K562 (cell line): ENCODE results near the gene NTN1. TPM values are rescaled to one million over a fixed set of nuclear protein-coding genes. Genes with fewer than 3 reads are reported as not detected.

Experiments
- ATAC-seq: fragments of 200-7000 bp; cut with Tn5 transposase; 3 replicates; pipeline ENCODE4 v1.9.1; 2020; ENCODE audit warnings: moderate library complexity
- BruUV-seq: library from RNA; stranded (reverse); fragments of 400-500 nt; replicated peaks from 2 replicates; lab custom pipeline; 2021; lab: Mats Ljungman, UMichigan
- CTCF ChIA-PET: fragments of 300-600 bp; formaldehyde crosslinking; extraction: SDS; loops from one replicate; lab custom pipeline; 2021; ENCODE audit warnings: low intra/inter-chr PET ratio; lab: Yijun Ruan, JAX
- POLR2A ChIA-PET: fragments of 300-600, 350-650 bp; sonication (Branson Sonifier 250); formaldehyde crosslinking; extraction: SDS; loops from one replicate; lab custom pipeline; 2021; ENCODE audit warnings: antibody characterized with exemption, inconsistent platforms; lab: Yijun Ruan, JAX
- DNase-seq, 4 experiments: peaks; one replicate each; pipeline versions ENCODE4 v3.0.0 to v3.0.0-alpha.2; 2011 to 2018; ENCODE audit warnings: low spot score in 3 of 4, mixed read lengths in 3 of 4; ENCODE audit errors: extremely low read depth in 1 of 4
- FAIRE-seq: peaks from 2 replicates; lab custom pipeline; 2011; peaks lifted over from hg19 to GRCh38; lab: Jason Lieb, UNC
- H2AFZ ChIP-seq: 2 replicates; pipeline ENCODE4 v1.6.0; 2011; ENCODE audit warnings: low read depth, low read length, control low read depth, inconsistent platforms
- H3K27ac ChIP-seq: fragments of 200-600 bp; 3 replicates; pipeline ENCODE4 v1.8.0; 2011; ENCODE audit warnings: low read depth, mild to moderate bottlenecking, control low read depth, inconsistent platforms, low read length, moderate library complexity, mixed read lengths; ENCODE audit errors: extremely low read depth
- H3K27me3 ChIP-seq, 2 experiments: fragments of 300-600 bp in 1 of 2; 2 replicates in 1 of 2; 3 replicates in 1 of 2; pipeline versions ENCODE4 v1.6.0 to v1.8.0; 2011; ENCODE audit warnings: inconsistent platforms in 2 of 2, low read length in 2 of 2, mild to moderate bottlenecking in 1 of 2, mixed read lengths in 1 of 2, moderate library complexity in 1 of 2; ENCODE audit not compliant: control insufficient read depth in 2 of 2, insufficient read depth in 2 of 2
- H3K36me3 ChIP-seq: fragments of 300-600 bp; 3 replicates; pipeline ENCODE4 v1.8.0; 2011; ENCODE audit warnings: mild to moderate bottlenecking, low read length, inconsistent platforms; ENCODE audit not compliant: control insufficient read depth, insufficient read depth
- H3K4me1 ChIP-seq, 2 experiments: fragments of 200-600 bp in 1 of 2; replicated peaks in 1 of 2; 2 replicates in 1 of 2; 3 replicates in 1 of 2; pipeline versions ENCODE4 v1.5.1 to v1.8.0; 2011; ENCODE audit warnings: inconsistent platforms in 2 of 2, low read length in 2 of 2, mild to moderate bottlenecking in 1 of 2, mixed read lengths in 1 of 2, moderate library complexity in 1 of 2; ENCODE audit not compliant: control insufficient read depth in 2 of 2, insufficient read depth in 2 of 2
- H3K4me2 ChIP-seq: 2 replicates; pipeline ENCODE4 v1.6.1; 2011; ENCODE audit warnings: low read length, control low read depth, inconsistent platforms, mixed read lengths; ENCODE audit not compliant: insufficient read depth
- H3K4me3 ChIP-seq: fragments of 200-600 bp; sonication (generic), shearing (Covaris generic); 2 replicates; pipeline ENCODE4 v1.5.1; 2016; ENCODE audit warnings: control low read depth, inconsistent platforms
- H3K79me2 ChIP-seq: fragments of 200-600 bp; 3 replicates; pipeline ENCODE4 v1.8.0; 2011; ENCODE audit warnings: low read length, inconsistent platforms; ENCODE audit not compliant: control insufficient read depth, insufficient read depth
- H3K9ac ChIP-seq, 2 experiments: 2 replicates each; pipeline versions ENCODE4 v1.6.0 to v1.6.1; 2011; ENCODE audit warnings: low read depth in 2 of 2, low read length in 2 of 2, control low read depth in 1 of 2, inconsistent platforms in 1 of 2, mild to moderate bottlenecking in 1 of 2, mixed read lengths in 1 of 2; ENCODE audit not compliant: insufficient read depth in 1 of 2
- H3K9me1 ChIP-seq: one replicate; pipeline ENCODE4 v1.6.0; 2011; ENCODE audit warnings: inconsistent platforms, mild to moderate bottlenecking, low read length, moderate library complexity; ENCODE audit not compliant: control insufficient read depth, insufficient read depth
- H3K9me3 ChIP-seq: replicated peaks from 2 replicates; pipeline ENCODE4 v1.5.1; 2011; ENCODE audit warnings: low read depth, low read length, inconsistent platforms; ENCODE audit not compliant: control insufficient read depth, insufficient read depth
- H4K20me1 ChIP-seq: replicated peaks from 2 replicates; pipeline ENCODE4 v1.6.1; 2011; ENCODE audit warnings: low read length, inconsistent platforms, mixed read lengths; ENCODE audit not compliant: control insufficient read depth, insufficient read depth
- CBFA2T3 ChIP-seq: fragments of 450-650 bp; IDR thresholded peaks from 2 replicates; pipeline ENCODE4 v1.6.1; 2017
- ELK3 ChIP-seq: fragments of 450-650 bp; formaldehyde crosslinking; IDR thresholded peaks from 2 replicates; pipeline ENCODE4 v1.4.0; 2020; ENCODE audit warnings: mild to moderate bottlenecking
- ESRRA ChIP-seq: fragments of 450-650 bp; IDR thresholded peaks from 2 replicates; pipeline ENCODE4 v1.6.1; 2014; ENCODE audit warnings: low read depth, mild to moderate bottlenecking, moderate library complexity, borderline replicate concordance
- FOSL1 ChIP-seq: fragments of 200-800 bp; sonication (Bioruptor generic); conservative IDR thresholded peaks from 2 replicates; pipeline ENCODE4 v1.6.1; 2016; ENCODE audit warnings: missing genetic modification characterization, missing compliant biosample characterization
- FOXA1 ChIP-seq: fragments of 450-650 bp; IDR thresholded peaks from 2 replicates; pipeline ENCODE4 v1.6.1; 2016; ENCODE audit warnings: mild to moderate bottlenecking, borderline replicate concordance
- HDGF ChIP-seq: fragments of 450-650 bp; IDR thresholded peaks from 2 replicates; pipeline ENCODE4 v1.6.1; 2016
- HINFP ChIP-seq: fragments of 450-650 bp; conservative IDR thresholded peaks from 2 replicates; pipeline ENCODE4 v1.6.1; 2016; ENCODE audit warnings: missing genetic modification characterization, low read depth, mild to moderate bottlenecking, control low read depth, missing compliant biosample characterization
- MBD1 ChIP-seq: fragments of 250-450 bp; sonication (Bioruptor Pico); IDR thresholded peaks from 2 replicates; pipeline ENCODE4 v1.8.0; 2022; ENCODE audit warnings: inconsistent platforms
- MXI1 ChIP-seq: IDR thresholded peaks from 2 replicates; pipeline ENCODE4 v1.6.1; 2011; ENCODE audit warnings: low read depth, mild to moderate bottlenecking, improper control_type of control experiment, low read length
- RBM34 ChIP-seq: fragments of 200-400 bp; formaldehyde crosslinking; IDR thresholded peaks from 2 replicates; pipeline ENCODE4 v1.6.1; 2018; ENCODE audit warnings: low read length, borderline replicate concordance; ENCODE audit not compliant: insufficient read depth
- RFX5 ChIP-seq: IDR thresholded peaks from 2 replicates; pipeline ENCODE4 v1.6.1; 2011; ENCODE audit warnings: low read depth, mild to moderate bottlenecking, improper control_type of control experiment, low read length
- SPI1 ChIP-seq: IDR thresholded peaks from 2 replicates; pipeline ENCODE4 v1.6.1; 2011; ENCODE audit warnings: low read depth, low read length, control low read depth, borderline replicate concordance
- ZKSCAN8 ChIP-seq: fragments of 200-800 bp; sonication (Bioruptor generic); IDR thresholded peaks from 2 replicates; pipeline ENCODE4 v1.6.1; 2016; ENCODE audit warnings: missing genetic modification characterization, missing compliant biosample characterization
- ZNF398 ChIP-seq: fragments of 250-450 bp; sonication (Bioruptor Pico); IDR thresholded peaks from 2 replicates; pipeline ENCODE4 v1.8.0; 2021; ENCODE audit warnings: moderate library complexity, mild to moderate bottlenecking, inconsistent platforms
- ZNF551 ChIP-seq: fragments of 250-450 bp; sonication (Bioruptor Pico); IDR thresholded peaks from 2 replicates; pipeline ENCODE4 v1.5.0; 2021; ENCODE audit warnings: mild to moderate bottlenecking, moderate library complexity
- ZNF79 ChIP-seq: fragments of 250-450 bp; sonication (Bioruptor Pico); IDR thresholded peaks from 2 replicates; pipeline ENCODE4 v1.4.0; 2020; ENCODE audit warnings: low read depth, mild to moderate bottlenecking, moderate library complexity
- WGBS: fragments of 100-300 bp; shearing (Covaris generic); methylation state at CpG from one replicate; pipeline ENCODE4 v1.1.6; 2016; ENCODE audit warnings: low coverage, mixed read lengths; ENCODE audit not compliant: insufficient coverage; ENCODE audit errors: missing lambda C conversion rate; 5-methylcytosine and 5-hydroxymethylcytosine counted together
- in situ Hi-C: fragments of 300-500 bp; cut with MboI; formaldehyde crosslinking; loops from 4 replicates; pipeline ENCODE4 v1.15.0; 2018; ENCODE audit warnings: inconsistent platforms, mixed read lengths
- intact Hi-C: fragments of 100-400 bp; cut with micrococcal nuclease; formaldehyde crosslinking; loops from 2 replicates; pipeline ENCODE4 v1.14.2; 2022
- polyA plus RNA-seq, 8 experiments: library from polyadenylated mRNA; depleted of rRNA in 4 of 8; stranded (reverse) in 5 of 8; unstranded in 3 of 8; fragments of >200 nt; fragmentation: Nextera tagmentation in 2 of 8; fragmentation: Illumina TruSeq in 1 of 8; extraction: Ambion mirVana in 2 of 8; extraction: Trizol in 1 of 8; gene quantifications; 2 replicates each; pipeline versions ENCODE4 v1.2.1 to v1.2.3, GENCODE V29; 2011 to 2014; ENCODE audit warnings: inconsistent platforms in 1 of 8, missing spikeins in 1 of 8
- total RNA-seq, 7 experiments: library from RNA; depleted of rRNA in 6 of 7; stranded (reverse); fragments of >200 nt in 6 of 7; fragmentation: Illumina TruSeq in 2 of 7; extraction: Trizol in 2 of 7; gene quantifications; 2 replicates each; pipeline versions ENCODE4 v1.2.1 to v1.2.3, GENCODE V29; 2011 to 2021; ENCODE audit warnings: low replicate concordance in 1 of 7

NTN1 gene
- total and polyA plus RNA-seq, 9 of the 15 experiments (the other 6 are each of a cell fraction or from before 2014, with no cell fraction given) = 0.02 TPM; not detected in 8

GRCh38 chr17:9051561-9051960 lies 30.3 kb downstream of the NTN1 start:
- no peak for DNase-seq
- Histone ChIP-seq H3K9me3 (no peaks in the 10 kb centered on the region), H3K27ac (no peak overlapping the region), H3K27me3 (peaks cover 2 to 26% of the 10 kb centered on the region in 2 experiments; a peak in 2 of 5 replicates), H3K9ac (no peak overlapping the region), H3K4me2 (no peak overlapping the region), H3K4me3 (no peak overlapping the region), H3K79me2 (no peaks in the 10 kb centered on the region), H3K36me3 (no peaks in the 10 kb centered on the region), H2AFZ (no peak overlapping the region), H3K4me1 (no peaks in the 10 kb centered on the region), H4K20me1 (no peaks in the 10 kb centered on the region), H3K9me1 (no peaks in the 10 kb centered on the region)
- BruUV-seq = no TSS peak
- ATAC-seq = no peak
- WGBS = 0% methylated on average over 4 of the region's 4 CpGs
- in situ Hi-C loops (no loop called here), intact Hi-C loops (no loop called here)
- no peak for FAIRE-seq
- ChIA-PET CTCF (no interaction called here), POLR2A (no interaction called here)
- TF ChIP-seq RFX5 = no peak
- no peak for TF ChIP-seq ESRRA
- TF ChIP-seq ELK3 = no peak
- TF ChIP-seq HDGF = no peak
- TF ChIP-seq CBFA2T3 = no peak
- TF ChIP-seq MXI1 = no peak
- no peak for TF ChIP-seq RBM34
- TF ChIP-seq ZNF398 (CRISPR knock-in tag) = no peak
- no peak for TF ChIP-seq SPI1
- no peak for TF ChIP-seq FOXA1
- TF ChIP-seq MBD1 (CRISPR knock-in tag) = no peak
- TF ChIP-seq ZKSCAN8 = no peak
- no peak for TF ChIP-seq ZNF551 (CRISPR knock-in tag)
- TF ChIP-seq ZNF79 (CRISPR knock-in tag) = no peak
- TF ChIP-seq HINFP (tag) = no peak
- TF ChIP-seq FOSL1 (tag) = no peak
